HepG2 (cell line): Measurements from ENCODE around the gene ZSCAN2. TPM values are rescaled to one million over a fixed set of nuclear protein-coding genes. Genes with fewer than 3 reads are reported as not detected.

Source experiments
- ARID2 ChIP-seq: sonication (generic); formaldehyde crosslinking; IDR thresholded peaks from 2 replicates; pipeline ENCODE4 v1.8.1; 2022; ENCODE audit warnings: mild to moderate bottlenecking, missing genetic modification reagents, borderline replicate concordance
- ERF ChIP-seq: IDR thresholded peaks from 2 replicates; pipeline ENCODE4 v1.6.1; 2018; ENCODE audit warnings: missing biosample characterization, missing genetic modification reagents
- FOXK1 ChIP-seq: sonication (generic); formaldehyde crosslinking; IDR thresholded peaks from 2 replicates; pipeline ENCODE4 v1.4.0; 2020; ENCODE audit warnings: low read depth, missing genetic modification reagents, borderline replicate concordance
- KLF9 ChIP-seq: IDR thresholded peaks from 2 replicates; pipeline ENCODE4 v1.6.1; 2016; ENCODE audit warnings: low read depth
- MBNL3 ChIP-seq: fragments of 250-450 bp; sonication (Bioruptor Pico); conservative IDR thresholded peaks from 2 replicates; pipeline ENCODE4 v1.8.0; 2022; ENCODE audit warnings: mild to moderate bottlenecking, inconsistent platforms
- MTF2 ChIP-seq: sonication (generic); formaldehyde crosslinking; IDR thresholded peaks from 2 replicates; pipeline ENCODE4 v1.5.0; 2020; ENCODE audit warnings: missing genetic modification reagents, borderline replicate concordance
- MXD4 ChIP-seq: IDR thresholded peaks from 2 replicates; pipeline ENCODE4 v1.6.1; 2016; ENCODE audit warnings: mild to moderate bottlenecking, missing biosample characterization, missing genetic modification reagents
- NR2C2 ChIP-seq: sonication (generic); formaldehyde crosslinking; IDR thresholded peaks from 2 replicates; pipeline ENCODE4 v1.4.0; 2020; ENCODE audit warnings: missing genetic modification reagents, mild to moderate bottlenecking, moderate library complexity, borderline replicate concordance
- PHF8 ChIP-seq: sonication (generic); formaldehyde crosslinking; IDR thresholded peaks from 2 replicates; pipeline ENCODE4 v1.5.0; 2020; ENCODE audit warnings: missing genetic modification reagents
- POLR2AphosphoS5 ChIP-seq: IDR thresholded peaks from 2 replicates; pipeline ENCODE4 v1.6.1; 2012; ENCODE audit warnings: low read depth, low read length
- PRDM15 ChIP-seq: sonication (generic); formaldehyde crosslinking; IDR thresholded peaks from 2 replicates; pipeline ENCODE4 v1.4.0; 2020; ENCODE audit warnings: missing genetic modification reagents
- RBFOX2 ChIP-seq: fragments of 200-400 bp; formaldehyde crosslinking; IDR thresholded peaks from 2 replicates; pipeline ENCODE4 v1.6.1; 2017; ENCODE audit warnings: low read depth, mild to moderate bottlenecking, low read length
- ZBTB38 ChIP-seq: sonication (generic); formaldehyde crosslinking; IDR thresholded peaks from 2 replicates; pipeline ENCODE4 v1.5.1; 2020; ENCODE audit warnings: mild to moderate bottlenecking, missing genetic modification reagents
- ZEB1 ChIP-seq: IDR thresholded peaks from 2 replicates; pipeline ENCODE4 v1.6.1; 2012; ENCODE audit warnings: mild to moderate bottlenecking, low read depth, inconsistent platforms; ENCODE audit not compliant: insufficient replicate concordance
- ZKSCAN5 ChIP-seq: sonication (generic); formaldehyde crosslinking; IDR thresholded peaks from 2 replicates; pipeline ENCODE4 v1.5.1; 2020; ENCODE audit warnings: mild to moderate bottlenecking, missing genetic modification reagents
- ZNF383 ChIP-seq: sonication (generic); formaldehyde crosslinking; IDR thresholded peaks from 2 replicates; pipeline ENCODE4 v1.4.0; 2020; ENCODE audit warnings: missing genetic modification reagents, mild to moderate bottlenecking, borderline replicate concordance
- ZNF44 ChIP-seq: sonication (generic); formaldehyde crosslinking; IDR thresholded peaks from 2 replicates; pipeline ENCODE4 v1.5.1; 2020; ENCODE audit warnings: mild to moderate bottlenecking, missing genetic modification reagents
- ZNF563 ChIP-seq: sonication (generic); formaldehyde crosslinking; IDR thresholded peaks from 2 replicates; pipeline ENCODE4 v1.8.0; 2022; ENCODE audit warnings: mild to moderate bottlenecking, moderate library complexity, missing genetic modification reagents
- ZNF710 ChIP-seq: sonication (generic); formaldehyde crosslinking; IDR thresholded peaks from 2 replicates; pipeline ENCODE4 v1.5.0; 2020; ENCODE audit warnings: mild to moderate bottlenecking, missing genetic modification reagents, borderline replicate concordance
- ZNF75D ChIP-seq: sonication (generic); formaldehyde crosslinking; IDR thresholded peaks from 2 replicates; pipeline ENCODE4 v1.8.1; 2023; ENCODE audit warnings: missing genetic modification reagents, mild to moderate bottlenecking, borderline replicate concordance
- polyA plus RNA-seq, 8 experiments: library from polyadenylated mRNA; depleted of rRNA in 3 of 8; stranded (reverse) in 7 of 8; unstranded in 1 of 8; fragments of >200 nt; fragmentation: Illumina TruSeq in 4 of 8; extraction: Trizol in 4 of 8; gene quantifications; 2 replicates each; pipeline versions ENCODE4 v1.2.1 to v1.2.3, GENCODE V29; 2011 to 2016; ENCODE audit warnings: low read depth in 4 of 8, missing spikeins in 1 of 8, mixed read lengths in 1 of 8; ENCODE audit not compliant: insufficient read depth in 1 of 8
- total RNA-seq, 5 experiments: library from RNA; depleted of rRNA; stranded (reverse); fragments of >200 nt; fragmentation: Illumina TruSeq; extraction: Trizol; gene quantifications; 2 replicates each; pipeline ENCODE4 v1.2.3, GENCODE V29; 2016; ENCODE audit warnings: low read depth in 1 of 5
- TF ChIP-seq, protein P1 (sequence below): IDR thresholded peaks from 2 replicates; pipeline ENCODE4 v1.6.1; 2012; ENCODE audit warnings: low read length, improper control_type of control experiment

The ZSCAN2 gene
- total and polyA plus RNA-seq, 2 of the 13 experiments (the other 11 are each of a cell fraction or from before 2014, with no cell fraction given) = 11.4 to 21.5 TPM

- TF ChIP-seq ZNF563 (CRISPR knock-in tag) (0 out of 2 replicates have a peak, but pooled peaks have one; percentile 41), ZNF75D (CRISPR knock-in tag) (no peak), MTF2 (CRISPR knock-in tag) (0 out of 2 replicates have a peak, but pooled peaks have one; percentile 53), ZKSCAN5 (no peak), ARID2 (no peak), ERF (CRISPR knock-in tag) (no peak), MXD4 (CRISPR knock-in tag) (peak; percentile 12; the same call in 1 of the 2 replicates), ZNF710 (CRISPR knock-in tag) (no peak), ZEB1 (no peak), ZBTB38 (CRISPR knock-in tag) (no peak; the same call in 1 of the 2 replicates), RBFOX2 (peak; percentile 67), POLR2AphosphoS5 (no peak), MBNL3 (CRISPR knock-in tag) (no peak), ZNF44 (CRISPR knock-in tag) (no peak), PHF8 (CRISPR knock-in tag) (peak; percentile 48; the same call in 1 of the 2 replicates), FOXK1 (CRISPR knock-in tag) (no peak), PRDM15 (CRISPR knock-in tag) (0 out of 2 replicates have a peak, but pooled peaks have one; percentile 18), NR2C2 (CRISPR knock-in tag) (0 out of 2 replicates have a peak, but pooled peaks have one; percentile 38), ZNF383 (CRISPR knock-in tag) (no peak), KLF9 (0 out of 2 replicates have a peak, but pooled peaks have one; percentile 21)
- TF ChIP-seq, protein P1, sequence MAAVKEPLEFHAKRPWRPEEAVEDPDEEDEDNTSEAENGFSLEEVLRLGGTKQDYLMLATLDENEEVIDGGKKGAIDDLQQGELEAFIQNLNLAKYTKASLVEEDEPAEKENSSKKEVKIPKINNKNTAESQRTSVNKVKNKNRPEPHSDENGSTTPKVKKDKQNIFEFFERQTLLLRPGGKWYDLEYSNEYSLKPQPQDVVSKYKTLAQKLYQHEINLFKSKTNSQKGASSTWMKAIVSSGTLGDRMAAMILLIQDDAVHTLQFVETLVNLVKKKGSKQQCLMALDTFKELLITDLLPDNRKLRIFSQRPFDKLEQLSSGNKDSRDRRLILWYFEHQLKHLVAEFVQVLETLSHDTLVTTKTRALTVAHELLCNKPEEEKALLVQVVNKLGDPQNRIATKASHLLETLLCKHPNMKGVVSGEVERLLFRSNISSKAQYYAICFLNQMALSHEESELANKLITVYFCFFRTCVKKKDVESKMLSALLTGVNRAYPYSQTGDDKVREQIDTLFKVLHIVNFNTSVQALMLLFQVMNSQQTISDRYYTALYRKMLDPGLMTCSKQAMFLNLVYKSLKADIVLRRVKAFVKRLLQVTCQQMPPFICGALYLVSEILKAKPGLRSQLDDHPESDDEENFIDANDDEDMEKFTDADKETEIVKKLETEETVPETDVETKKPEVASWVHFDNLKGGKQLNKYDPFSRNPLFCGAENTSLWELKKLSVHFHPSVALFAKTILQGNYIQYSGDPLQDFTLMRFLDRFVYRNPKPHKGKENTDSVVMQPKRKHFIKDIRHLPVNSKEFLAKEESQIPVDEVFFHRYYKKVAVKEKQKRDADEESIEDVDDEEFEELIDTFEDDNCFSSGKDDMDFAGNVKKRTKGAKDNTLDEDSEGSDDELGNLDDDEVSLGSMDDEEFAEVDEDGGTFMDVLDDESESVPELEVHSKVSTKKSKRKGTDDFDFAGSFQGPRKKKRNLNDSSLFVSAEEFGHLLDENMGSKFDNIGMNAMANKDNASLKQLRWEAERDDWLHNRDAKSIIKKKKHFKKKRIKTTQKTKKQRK = no peak
Observed at GRCh38 chr15:84658080-84658787, 57.4 kb downstream of the ZSCAN2 start, which contains the start of gene NMB (continued).
